HG02840 (cell line): ENCODE results near the gene CTSL.

Source experiments
- ATAC-seq: cut with Tn5 transposase; IDR thresholded peaks from one replicate; pipeline ENCODE4 v1.9.1; 2021; ENCODE audit warnings: mild to moderate bottlenecking, moderate library complexity, moderate number of reproducible peaks; ENCODE audit not compliant: unreplicated experiment, low FRiP score

The CTSL gene

GRCh38 chr9:87698069-87698809 lies 27.7 kb upstream of the CTSL start:
- ATAC-seq, result no peak

DNA sequence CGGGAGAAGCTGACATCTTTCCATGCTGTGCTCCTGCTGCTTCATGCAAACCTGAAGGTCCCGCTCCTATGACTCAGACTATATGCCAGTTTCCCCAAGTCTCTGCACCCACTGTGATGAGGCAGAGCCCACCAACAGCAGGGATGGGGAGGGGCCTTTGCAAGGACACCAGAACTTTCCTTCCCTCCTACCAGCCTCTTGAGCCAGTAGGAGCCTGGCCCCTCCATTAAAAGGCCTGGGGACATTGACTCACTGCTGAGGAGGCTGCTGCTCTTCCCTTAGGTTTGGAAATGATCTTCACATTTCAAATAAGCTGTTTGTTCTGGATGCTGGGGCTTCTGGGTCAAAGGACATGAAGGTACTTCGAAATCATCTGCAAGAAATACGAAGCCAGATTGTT lies 26.1 kb upstream of the CTSL start:
- no peak for ATAC-seq

DNA sequence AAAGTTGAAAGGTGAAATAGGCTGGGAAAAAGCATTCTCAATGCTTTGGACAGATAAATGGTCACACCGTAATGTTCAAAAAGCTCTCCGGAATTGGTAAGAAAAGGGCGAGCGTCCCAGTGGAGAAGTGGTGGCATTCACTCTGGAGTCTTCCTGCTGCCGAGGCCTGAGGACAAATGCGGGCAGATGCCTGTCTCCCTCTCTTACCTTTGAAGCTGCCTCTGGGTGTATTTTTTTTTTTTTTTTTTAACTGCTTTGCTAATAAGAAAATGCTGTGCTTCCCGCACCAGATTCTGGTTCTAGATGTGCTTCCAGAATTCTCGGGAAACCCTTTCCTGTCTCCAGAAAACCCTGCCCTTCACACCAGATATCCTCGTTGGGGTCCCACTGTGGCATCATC lies 24.4 kb upstream of the CTSL start:
- no peak for ATAC-seq

DNA sequence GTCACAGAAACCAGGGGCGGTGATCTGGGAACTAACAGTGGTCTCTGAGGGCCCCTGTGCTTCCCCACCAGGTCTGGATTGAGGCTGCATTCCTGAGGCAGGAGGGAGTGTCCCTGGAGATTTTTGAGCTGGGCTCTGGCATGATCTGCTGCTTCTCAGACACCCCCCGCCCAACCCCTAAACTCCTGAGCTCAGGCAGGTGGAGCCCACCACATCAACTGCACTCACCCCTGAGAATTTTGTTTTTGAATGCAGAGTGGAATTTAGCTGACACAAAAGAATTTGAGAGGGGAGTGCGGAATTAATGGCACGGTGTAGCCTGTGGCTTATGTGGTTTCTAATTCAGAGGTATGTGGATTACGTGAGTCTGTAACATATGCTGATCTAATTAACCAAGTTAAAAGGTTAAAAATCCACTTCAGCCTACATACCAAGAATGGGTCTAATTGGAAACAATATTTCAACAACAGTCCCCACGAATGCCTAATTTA lies 23.9 kb upstream of the CTSL start:
- ATAC-seq, result no peak

GRCh38 chr9:87702921-87703320 lies 23.0 kb upstream of the CTSL start:
- no peak for ATAC-seq

- no peak for ATAC-seq
Measured at GRCh38 chr9:87703636-87704276, 22.2 kb upstream of the CTSL start.

- no peak for ATAC-seq
Measured at GRCh38 chr9:87704342-87704741, 21.6 kb upstream of the CTSL start.

DNA sequence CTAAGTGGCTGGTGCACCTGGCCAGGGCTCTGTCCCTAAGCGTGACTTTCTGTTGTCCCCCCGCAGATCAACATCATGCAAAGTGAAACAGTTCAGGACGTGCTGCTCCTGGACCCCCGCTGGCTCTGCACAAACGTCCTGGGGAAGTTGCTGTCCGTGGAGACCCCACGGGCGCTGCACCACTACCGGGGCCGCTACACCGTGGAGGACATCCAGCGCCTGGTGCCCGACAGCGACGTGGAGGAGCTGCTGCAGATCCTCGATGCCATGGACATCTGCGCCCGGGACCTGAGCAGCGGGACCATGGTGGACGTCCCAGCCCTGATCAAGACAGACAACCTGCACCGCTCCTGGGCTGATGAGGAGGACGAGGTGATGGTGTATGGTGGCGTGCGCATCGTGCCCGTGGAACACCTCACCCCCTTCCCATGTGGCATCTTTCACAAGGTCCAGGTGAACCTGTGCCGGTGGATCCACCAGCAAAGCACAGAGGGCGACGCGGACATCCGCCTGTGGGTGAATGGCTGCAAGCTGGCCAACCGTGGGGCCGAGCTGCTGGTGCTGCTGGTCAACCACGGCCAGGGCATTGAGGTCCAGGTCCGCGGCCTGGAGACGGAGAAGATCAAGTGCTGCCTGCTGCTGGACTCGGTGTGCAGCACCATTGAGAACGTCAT lies 19.7 kb upstream of the CTSL start:
- no peak for ATAC-seq

DNA sequence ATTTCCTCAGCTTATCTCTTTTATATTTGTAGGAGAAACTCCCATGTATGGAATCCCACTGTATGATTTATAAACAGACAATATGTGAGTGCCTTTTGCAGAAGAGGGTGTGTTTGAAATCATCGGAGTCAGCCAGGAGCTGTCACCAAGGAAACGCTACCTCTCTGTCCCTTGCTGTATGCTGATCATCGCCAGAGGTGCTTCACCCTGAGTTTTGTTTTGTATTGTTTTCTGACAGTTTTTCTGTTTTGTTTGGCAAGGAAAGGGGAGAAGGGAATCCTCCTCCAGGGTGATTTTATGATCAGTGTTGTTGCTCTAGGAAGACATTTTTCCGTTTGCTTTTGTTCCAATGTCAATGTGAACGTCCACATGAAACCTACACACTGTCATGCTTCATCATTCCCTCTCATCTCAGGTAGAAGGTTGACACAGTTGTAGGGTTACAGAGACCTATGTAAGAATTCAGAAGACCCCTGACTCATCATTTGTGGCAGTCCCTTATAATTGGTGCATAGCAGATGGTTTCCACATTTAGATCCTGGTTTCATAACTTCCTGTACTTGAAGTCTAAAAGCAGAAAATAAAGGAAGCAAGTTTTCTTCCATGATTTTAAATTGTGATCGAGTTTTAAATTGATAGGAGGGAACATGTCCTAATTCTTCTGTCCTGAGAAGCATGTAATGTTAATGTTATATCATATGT lies 18.0 kb upstream of the CTSL start:
- ATAC-seq, result no peak

- ATAC-seq, result no peak
Measured at GRCh38 chr9:87708546-87708945, 17.4 kb upstream of the CTSL start.

- no peak for ATAC-seq
Measured at GRCh38 chr9:87708986-87709728, 16.8 kb upstream of the CTSL start.

GRCh38 chr9:87710443-87710842 lies 15.5 kb upstream of the CTSL start:
- no peak for ATAC-seq

DNA sequence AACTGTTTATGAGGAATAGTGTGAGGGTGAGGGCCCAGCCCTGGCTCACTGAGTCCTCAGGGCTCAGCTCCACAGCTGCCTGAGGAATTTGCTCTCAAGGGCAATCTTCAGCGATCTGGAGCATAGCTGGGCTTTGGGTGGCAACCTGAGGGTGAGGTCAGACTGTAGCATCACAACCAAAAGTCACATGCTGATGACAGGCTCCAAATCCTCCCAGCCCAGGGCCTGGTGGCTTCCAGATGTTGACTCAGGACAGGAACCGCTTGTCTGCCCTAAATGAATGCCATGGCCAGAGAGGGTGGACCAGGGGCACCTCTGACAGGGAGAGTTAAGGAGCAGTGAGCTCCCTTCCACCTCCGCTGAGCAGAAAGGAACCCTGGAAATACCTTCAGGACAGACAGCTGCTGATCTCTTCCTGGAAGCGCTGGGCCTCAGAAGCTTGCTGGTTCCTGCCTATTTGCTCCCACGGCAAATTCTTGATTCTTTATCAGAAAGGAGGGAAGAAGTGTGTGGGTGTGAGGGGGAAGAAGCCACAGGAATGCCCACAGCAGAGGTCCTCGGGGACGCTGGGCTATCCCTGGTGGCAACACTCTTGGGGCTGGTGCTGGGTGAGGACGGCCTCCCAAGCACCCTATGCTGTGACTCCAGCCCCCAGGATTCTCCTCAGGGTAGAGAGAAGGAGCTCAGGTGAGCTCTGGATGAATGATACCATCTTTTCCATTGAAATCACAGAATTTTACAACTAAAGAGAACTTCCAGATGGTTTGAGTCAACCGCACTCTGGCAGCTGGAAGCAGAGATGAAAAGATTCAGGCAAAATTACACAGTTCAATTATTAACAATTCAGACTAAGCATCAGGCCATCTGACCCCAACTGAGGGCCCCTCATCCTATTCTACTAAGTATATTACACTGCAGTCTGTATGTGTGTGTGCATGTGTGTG lies 13.8 kb upstream of the CTSL start:
- no peak for ATAC-seq

GRCh38 chr9:87712801-87713277 lies 13.1 kb upstream of the CTSL start:
- no peak for ATAC-seq

- ATAC-seq, result no peak
Measured at GRCh38 chr9:87713278-87713987, 12.5 kb upstream of the CTSL start.

DNA sequence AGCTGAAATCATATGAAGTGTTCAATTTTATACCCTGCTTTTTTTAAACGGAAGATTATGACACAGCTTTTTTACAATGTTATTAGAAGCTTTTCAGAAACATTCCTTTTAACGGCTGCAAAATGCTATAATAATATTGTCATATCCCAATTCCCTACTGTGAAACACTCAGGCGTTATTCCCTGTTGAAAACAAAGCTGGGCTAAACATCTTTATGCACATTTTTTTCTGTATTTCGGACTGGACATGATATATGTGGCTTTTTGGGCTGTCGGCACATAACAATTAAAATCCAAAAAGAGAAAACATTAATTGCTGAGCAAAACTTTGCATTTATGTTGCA lies 12.0 kb upstream of the CTSL start:
- ATAC-seq, result no peak

- no peak for ATAC-seq
Measured at GRCh38 chr9:87714819-87715218, 11.1 kb upstream of the CTSL start.

DNA sequence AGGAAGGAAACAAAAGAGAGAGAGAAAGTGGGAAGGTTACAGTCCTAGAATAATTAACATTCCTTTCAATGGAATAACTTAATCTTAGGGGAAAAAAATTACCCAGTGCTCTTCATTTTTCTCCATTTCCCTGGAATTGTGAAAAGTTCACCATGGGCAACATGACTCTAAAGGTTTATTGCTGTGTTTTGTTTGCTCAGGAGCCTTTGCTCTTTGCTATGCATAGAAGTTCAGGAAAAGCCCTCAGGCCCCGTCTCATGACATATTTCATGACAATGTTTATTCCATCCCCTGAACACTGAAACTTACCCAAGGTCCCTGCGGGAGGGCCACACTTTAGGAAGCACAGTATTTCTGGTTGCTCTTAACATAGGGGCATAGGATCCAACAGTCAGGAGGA lies 9.8 kb upstream of the CTSL start:
- no peak for ATAC-seq

GRCh38 chr9:87717456-87717855 lies 8.5 kb upstream of the CTSL start:
- ATAC-seq, result no peak
